ENCODE measurements around the gene ELN. TPM values are rescaled to one million over a fixed set of nuclear protein-coding genes. Genes with fewer than 3 reads are reported as not detected.

ELN gene
- total RNA-seq, 1 donor from 2014 or later = not detected

DNA sequence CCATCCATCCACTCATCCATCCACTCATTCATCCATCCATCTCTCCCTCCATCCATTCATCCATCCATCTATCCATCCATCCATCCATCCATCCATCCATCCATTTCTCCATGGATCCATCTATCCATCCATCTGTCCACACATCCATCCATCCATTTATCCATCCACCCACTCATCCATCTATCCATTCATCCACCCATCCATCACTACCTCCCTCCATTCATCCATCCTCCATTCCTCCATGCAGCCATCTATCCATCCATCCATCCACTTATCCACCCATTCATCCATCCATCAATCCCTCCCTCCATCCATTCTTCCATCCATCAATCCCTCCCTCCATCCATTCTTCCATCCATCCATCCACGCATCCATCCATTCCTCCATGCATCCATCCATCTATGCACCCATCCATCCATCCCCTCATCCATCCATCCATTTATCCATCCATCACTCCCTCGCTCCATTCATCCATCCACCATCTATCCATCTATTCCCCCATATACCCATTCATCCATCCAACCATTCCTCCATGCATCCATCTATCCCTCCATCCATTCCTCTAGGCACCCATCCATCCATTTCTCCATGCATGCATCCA, 21.1 kb downstream of the ELN start:
- TF ChIP-seq, protein P1, sequence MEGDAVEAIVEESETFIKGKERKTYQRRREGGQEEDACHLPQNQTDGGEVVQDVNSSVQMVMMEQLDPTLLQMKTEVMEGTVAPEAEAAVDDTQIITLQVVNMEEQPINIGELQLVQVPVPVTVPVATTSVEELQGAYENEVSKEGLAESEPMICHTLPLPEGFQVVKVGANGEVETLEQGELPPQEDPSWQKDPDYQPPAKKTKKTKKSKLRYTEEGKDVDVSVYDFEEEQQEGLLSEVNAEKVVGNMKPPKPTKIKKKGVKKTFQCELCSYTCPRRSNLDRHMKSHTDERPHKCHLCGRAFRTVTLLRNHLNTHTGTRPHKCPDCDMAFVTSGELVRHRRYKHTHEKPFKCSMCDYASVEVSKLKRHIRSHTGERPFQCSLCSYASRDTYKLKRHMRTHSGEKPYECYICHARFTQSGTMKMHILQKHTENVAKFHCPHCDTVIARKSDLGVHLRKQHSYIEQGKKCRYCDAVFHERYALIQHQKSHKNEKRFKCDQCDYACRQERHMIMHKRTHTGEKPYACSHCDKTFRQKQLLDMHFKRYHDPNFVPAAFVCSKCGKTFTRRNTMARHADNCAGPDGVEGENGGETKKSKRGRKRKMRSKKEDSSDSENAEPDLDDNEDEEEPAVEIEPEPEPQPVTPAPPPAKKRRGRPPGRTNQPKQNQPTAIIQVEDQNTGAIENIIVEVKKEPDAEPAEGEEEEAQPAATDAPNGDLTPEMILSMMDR (IDR thresholded peaks at IDR 0.05; ENCODE audit: insufficient read depth, low read length, poor library complexity, severe bottlenecking) = no peak
- Histone ChIP-seq H3K36me3 (ENCODE audit: control insufficient read depth, insufficient read depth, low read length) (no peaks in the 10 kb centered on the region), H3K4me3 (ENCODE audit: low read depth, low read length) (no peak overlapping the region), H3K27me3 (ENCODE audit: control insufficient read depth, insufficient read depth, low read length) (peaks cover 17% of the 10 kb centered on the region)
- DNase-seq (ENCODE audit: low read depth) = no peak

DNA sequence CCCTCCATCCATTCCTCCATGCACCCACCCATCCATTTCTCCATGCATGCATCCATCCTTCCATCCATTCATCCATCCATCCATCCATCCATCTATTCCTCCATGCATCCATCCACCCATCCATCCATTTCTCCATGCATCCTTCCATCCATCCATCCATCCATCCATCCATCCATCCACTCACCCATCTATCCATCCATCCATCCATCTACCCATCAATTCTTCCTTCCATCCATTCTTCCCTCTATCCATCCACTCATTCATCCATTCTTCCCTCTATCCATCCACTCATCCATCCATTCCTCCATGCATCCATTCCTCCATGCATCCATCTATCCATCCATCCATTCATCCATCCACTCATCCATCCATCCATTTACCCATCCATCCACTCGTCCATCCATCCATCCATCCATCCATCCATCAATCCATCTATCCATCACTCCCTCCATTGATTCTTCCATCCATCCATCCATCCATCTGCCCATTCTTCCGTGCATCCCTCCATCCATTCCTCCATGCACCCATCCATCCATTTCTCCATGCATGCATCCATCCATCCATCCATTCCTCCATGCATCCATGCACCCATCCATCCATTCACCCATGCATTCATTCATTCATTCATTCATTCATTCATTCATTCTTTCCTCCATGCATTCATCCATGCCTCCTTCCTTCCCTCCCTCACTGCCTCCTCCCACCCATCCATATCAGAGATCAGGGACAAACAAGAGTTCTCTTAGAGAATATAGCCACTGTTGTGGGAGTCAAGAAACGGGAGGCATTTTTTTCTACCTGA, 22.2 kb downstream of the ELN start:
- no peaks in the 10 kb centered on the region for H3K36me3 ChIP-seq (ENCODE audit: control insufficient read depth, insufficient read depth, low read length)
- peaks cover 15% of the 10 kb centered on the region for H3K27me3 ChIP-seq (ENCODE audit: control insufficient read depth, insufficient read depth, low read length)
- no peak for DNase-seq (ENCODE audit: low read depth)
- no peak overlapping the region for H3K4me3 ChIP-seq (ENCODE audit: low read depth, low read length)
- TF ChIP-seq, protein P1 (IDR thresholded peaks at IDR 0.05; ENCODE audit: insufficient read depth, low read length, poor library complexity, severe bottlenecking) = no peak

DNA sequence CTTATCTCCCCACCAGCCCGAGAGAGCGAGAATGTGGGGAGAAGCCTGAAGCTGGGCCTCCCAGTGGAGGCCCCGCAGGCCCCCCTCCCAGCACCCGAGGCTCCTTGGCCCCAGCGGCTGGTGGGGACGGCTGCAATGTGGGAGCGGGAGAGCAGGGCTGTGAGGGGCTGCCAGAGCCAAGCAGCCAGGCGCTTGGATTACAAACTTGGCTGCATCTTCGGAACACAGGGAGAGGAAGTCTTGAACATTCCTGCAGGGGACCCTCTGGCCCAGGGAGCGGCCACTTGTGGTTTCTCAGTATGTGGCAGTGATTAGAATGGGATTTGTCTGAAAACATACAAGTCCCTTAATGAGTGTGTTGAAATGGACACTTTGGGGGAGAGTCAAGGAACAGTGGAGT, 23.2 kb downstream of the ELN start:
- Histone ChIP-seq H3K36me3 (ENCODE audit: control insufficient read depth, insufficient read depth, low read length) (no peaks in the 10 kb centered on the region), H3K4me3 (ENCODE audit: low read depth, low read length) (no peak overlapping the region), H3K27me3 (ENCODE audit: control insufficient read depth, insufficient read depth, low read length) (peaks cover 15% of the 10 kb centered on the region)
- TF ChIP-seq, protein P1 (IDR thresholded peaks at IDR 0.05; ENCODE audit: insufficient read depth, low read length, poor library complexity, severe bottlenecking) = no peak
- no peak for DNase-seq (ENCODE audit: low read depth)

DNA sequence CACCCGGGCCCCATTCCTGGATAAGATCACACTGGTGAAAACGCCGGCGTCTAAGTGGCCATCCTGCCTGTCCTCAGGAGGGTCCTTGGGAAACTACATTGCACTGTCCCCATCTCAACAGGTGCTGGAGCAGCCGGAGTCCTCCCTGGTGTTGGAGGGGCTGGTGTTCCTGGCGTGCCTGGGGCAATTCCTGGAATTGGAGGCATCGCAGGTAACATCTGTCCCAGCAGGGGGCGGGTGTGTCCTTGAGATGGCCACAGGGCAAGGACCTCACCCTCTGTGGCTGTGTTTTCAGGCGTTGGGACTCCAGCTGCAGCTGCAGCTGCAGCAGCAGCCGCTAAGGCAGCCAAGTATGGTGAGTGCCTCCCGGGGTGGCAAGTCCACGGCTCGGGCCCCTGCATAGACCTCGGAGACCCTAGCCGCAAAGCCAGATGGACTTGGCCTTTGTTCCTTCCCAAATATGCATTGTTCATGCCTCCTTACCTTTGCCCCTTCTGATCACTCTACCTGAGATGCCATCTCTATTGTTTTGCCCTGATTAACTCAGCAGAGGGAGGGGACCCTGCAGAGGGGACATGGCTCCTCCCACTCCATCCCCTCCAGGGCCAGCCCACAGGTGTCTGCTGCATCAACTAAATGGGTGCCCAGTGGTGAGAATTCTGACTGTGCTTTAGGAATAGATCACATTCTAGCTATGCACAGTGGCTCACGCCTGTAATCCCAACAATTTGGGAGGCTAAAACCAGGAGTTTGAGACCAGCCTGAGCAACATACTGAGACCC, 23.8 kb downstream of the ELN start:
- DNase-seq (ENCODE audit: low read depth) = no peak
- TF ChIP-seq, protein P1 (IDR thresholded peaks at IDR 0.05; ENCODE audit: insufficient read depth, low read length, poor library complexity, severe bottlenecking) = peak; percentile 48
- H3K27me3 ChIP-seq (ENCODE audit: control insufficient read depth, insufficient read depth, low read length) = peaks cover 17% of the 10 kb centered on the region

DNA sequence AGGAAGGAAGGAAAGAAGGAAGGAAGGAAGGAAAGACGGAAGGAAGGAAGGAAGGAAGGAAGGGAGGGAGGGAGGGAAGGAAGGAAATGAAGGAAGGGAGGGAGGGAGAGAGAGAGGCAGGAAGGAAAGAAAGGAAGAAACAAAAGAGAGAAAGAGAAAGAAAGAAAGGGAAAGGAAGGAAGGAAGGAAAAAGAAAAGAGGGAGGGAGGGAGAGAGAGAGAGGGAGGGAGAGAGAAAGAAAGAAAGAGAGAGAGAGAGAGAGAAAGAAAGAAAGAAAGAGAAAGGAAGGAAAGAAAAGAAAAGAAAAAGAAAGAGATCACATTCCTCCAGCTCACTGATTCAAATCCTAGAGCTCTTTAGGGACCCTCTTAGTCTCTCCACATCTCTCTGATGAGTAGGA, 24.7 kb downstream of the ELN start:
- Histone ChIP-seq H3K27me3 (ENCODE audit: control insufficient read depth, insufficient read depth, low read length) (peaks cover 13% of the 10 kb centered on the region), H3K4me3 (ENCODE audit: low read depth, low read length) (no peak overlapping the region), H3K36me3 (ENCODE audit: control insufficient read depth, insufficient read depth, low read length) (no peaks in the 10 kb centered on the region)
- TF ChIP-seq, protein P1 (IDR thresholded peaks at IDR 0.05; ENCODE audit: insufficient read depth, low read length, poor library complexity, severe bottlenecking) = no peak
- DNase-seq (ENCODE audit: low read depth) = no peak

More for the DNA sequence above, 23.8 kb downstream of the ELN start:
- no peak overlapping the region for H3K4me3 ChIP-seq (ENCODE audit: low read depth, low read length)
- H3K36me3 ChIP-seq (ENCODE audit: control insufficient read depth, insufficient read depth, low read length) = no peaks in the 10 kb centered on the region

All from kidney epithelial cell (primary cell).